ENCODE measurements around the gene LRRC9.
"Not testable (repeated sequence)": the region's sequence is repeated elsewhere in the genome, so short reads cannot be mapped to it uniquely, and the experiment has no call there.

Gene LRRC9

DNA sequence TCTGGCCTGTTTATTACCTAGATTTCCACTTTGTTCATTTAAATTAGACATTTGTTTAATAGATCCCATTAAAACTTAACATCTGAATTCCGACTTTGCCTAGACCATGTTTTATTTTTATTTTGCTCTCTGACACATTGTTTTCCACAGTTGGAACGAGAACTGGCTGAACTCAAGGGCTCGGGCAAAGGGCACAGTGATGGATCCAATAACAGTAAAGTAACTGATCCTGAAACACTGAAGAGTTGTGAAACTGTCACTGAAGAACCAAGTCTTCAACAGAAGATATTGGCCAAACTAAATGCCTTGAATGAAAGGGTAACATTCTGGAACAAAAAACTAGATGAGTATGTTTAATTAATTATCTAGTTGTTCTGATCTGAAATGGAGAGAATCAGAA is 39.7 kb downstream of the LRRC9 start:
- DNase-seq: no peak

DNA sequence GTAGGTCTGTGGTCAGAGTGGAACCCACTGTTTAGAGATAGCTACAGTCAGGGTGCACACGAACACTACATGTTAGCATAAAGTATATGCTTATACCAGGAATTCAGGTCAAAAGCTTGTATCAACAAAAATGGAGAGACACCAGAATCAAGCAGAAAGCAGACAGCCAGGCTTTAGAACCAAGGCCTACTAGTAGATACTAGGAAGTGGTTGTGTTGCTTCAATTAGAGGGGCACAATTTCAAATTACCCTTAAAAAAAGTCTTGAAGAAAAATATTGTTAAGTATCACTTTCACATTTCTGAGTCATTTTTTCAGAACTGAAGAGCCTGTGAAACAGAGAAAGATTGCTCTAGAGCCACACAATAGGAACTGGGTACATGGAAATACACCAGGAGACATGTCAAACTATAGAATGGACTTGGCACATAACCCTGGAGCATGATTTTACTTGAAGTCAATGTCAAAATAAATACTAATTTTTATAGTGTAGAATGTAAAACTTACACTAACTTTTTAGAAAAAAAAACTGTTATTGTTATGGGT is 41.6 kb downstream of the LRRC9 start:
- DNase-seq: no peak

GRCh38 chr14:59964251-59965007 is 44.5 kb downstream of the LRRC9 start:
- DNase-seq: no peak

DNA sequence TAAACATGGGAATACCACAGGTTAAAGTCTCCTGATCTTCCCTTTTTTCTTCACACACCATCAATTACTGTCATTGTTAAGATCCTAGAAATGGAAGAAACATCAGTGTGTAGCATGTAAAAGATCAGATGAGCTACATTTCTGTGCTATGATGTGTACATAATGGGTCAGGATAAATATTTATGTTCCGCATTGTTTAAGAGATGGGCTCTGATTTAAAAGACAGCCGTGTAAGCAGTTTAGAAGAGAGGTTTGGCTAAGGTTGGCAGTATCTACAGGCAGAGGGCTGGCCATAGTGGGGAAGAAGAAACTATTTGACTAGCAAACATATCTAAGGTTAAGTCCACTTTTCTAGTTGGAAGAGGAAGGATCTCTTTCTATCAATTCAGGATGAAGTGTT is 49.4 kb downstream of the LRRC9 start:
- DNase-seq: peak; percentile 3

- DNase-seq: no peak
These were observed 61.6 kb downstream of the LRRC9 start for GRCh38 chr14:59981564-59981963.

DNA sequence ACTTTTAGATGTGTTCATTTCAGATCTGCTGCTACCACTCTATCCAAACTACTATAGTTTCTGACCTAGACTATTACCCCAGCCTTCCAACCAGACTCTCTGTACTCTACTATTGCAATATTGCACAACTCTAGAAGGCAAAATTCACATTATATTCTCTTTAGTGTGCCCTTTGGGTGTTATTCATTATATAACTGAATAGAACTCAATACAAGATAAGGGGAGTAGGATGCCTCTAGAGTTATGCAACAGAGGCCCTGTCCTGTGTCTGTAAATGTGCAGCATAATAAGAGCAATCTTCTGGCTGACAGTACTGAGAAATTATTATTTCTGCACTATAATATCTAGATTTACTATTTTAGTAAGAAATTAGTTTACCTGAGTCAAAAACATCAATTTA is 63.1 kb downstream of the LRRC9 start:
- no peak for DNase-seq

DNA sequence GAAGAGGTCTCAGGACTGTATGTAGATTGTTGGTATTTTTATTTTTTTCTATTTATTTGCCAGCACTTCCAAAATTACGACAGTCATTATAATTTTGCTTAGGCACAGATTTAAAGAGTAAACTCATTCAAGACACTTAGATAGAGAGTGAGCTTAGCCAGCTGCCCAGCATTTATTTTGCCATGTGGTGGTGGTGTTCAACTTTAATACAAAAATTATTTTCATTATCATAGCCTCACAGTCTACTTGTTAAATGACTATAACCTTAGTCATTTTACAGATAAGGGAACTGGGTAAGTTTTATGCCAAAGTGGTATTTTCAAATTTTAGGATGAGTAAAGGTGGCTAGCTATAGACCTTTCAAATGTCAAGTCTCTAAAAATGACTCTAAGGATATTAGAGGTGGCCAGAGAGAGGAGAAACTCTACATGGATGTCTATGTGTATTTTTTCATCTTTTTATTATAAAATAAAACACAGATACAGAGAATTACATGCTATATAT is 66.7 kb downstream of the LRRC9 start:
- no peak for DNase-seq

DNA sequence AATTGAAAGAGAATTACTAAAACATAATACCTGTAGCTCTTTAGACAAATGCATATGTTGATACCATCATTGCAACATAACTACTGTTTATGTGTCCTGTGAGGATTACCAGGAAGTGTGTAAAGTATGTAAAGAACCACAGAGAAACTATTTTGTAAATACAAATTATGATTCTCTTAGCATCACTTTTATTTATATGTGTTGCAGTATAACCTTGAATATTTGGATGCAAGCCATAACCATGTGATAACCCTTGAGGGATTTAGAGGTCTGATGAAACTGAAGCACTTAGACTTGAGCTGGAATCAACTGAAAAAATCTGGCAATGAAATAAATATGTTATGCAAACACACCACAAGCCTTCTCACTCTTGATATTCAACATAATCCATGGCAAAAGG is 77.5 kb downstream of the LRRC9 start:
- peak; percentile 3 for DNase-seq

GRCh38 chr14:59997966-59998365 is 78.0 kb downstream of the LRRC9 start:
- no peak for DNase-seq

- DNase-seq: no peak
These were observed 78.6 kb downstream of the LRRC9 start for GRCh38 chr14:59998564-59998963.

GRCh38 chr14:60002819-60003492 is 83.0 kb downstream of the LRRC9 start:
- no peak for DNase-seq

GRCh38 chr14:60003991-60004390 is 84.0 kb downstream of the LRRC9 start:
- no peak for DNase-seq

DNA sequence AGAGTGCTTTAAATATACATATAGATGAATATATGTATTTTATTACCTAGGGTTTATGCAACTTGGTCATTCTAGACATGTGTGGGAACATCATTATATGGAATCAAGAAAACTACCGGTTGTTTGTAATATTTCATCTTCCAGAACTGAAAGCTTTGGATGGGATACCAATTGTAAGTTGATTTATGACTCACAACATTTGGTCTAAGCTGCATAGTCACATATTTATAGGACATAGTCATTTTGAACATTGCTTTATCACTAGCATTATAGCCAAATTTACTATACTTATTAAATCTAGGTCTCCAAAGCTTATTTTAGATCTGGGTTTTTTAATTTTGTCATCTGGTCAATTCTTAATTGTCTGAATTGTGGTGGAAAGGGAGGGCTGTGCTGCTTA is 88.1 kb downstream of the LRRC9 start:
- peak; percentile 8 for DNase-seq

GRCh38 chr14:60010263-60010662 is 90.3 kb downstream of the LRRC9 start:
- not testable (repeated sequence) for DNase-seq

- no peak for DNase-seq
These were observed 94.5 kb downstream of the LRRC9 start for GRCh38 chr14:60014402-60014801.

GRCh38 chr14:60021619-60022018 is 101.7 kb downstream of the LRRC9 start:
- no peak for DNase-seq

DNA sequence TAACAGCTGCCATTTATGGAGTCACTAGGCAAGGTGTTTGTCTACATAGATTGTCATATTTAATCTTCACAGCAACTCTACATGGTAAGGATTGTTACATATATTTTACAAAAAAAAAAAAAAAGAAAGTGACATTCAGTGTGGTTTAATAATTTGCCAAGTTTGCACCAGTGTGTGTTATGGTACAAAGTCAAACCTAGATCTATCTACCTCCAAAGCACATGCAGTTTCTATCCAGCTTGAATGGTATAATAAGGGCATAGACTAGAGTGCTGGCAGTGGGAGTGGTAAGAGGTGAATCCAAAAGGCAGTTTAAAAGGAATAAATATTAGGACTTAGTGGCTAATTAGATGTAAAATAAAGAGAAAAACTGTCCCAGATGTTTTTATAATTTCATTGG is 105.6 kb downstream of the LRRC9 start:
- no peak for DNase-seq

- DNase-seq: no peak
These were observed 115.2 kb downstream of the LRRC9 start for GRCh38 chr14:60035177-60035576.

- DNase-seq: not testable (repeated sequence)
These were observed 128.0 kb downstream of the LRRC9 start for GRCh38 chr14:60047976-60048375.

GRCh38 chr14:60051721-60052221 is 131.8 kb downstream of the LRRC9 start:
- peak; percentile 46 for DNase-seq

GRCh38 chr14:60058087-60058486 is 138.1 kb downstream of the LRRC9 start:
- DNase-seq: no peak

- DNase-seq: peak; percentile 12
These were observed 141.4 kb downstream of the LRRC9 start for GRCh38 chr14:60061371-60061770.

GRCh38 chr14:60064491-60065072 is 144.6 kb downstream of the LRRC9 start:
- peak; percentile 28 for DNase-seq

DNA sequence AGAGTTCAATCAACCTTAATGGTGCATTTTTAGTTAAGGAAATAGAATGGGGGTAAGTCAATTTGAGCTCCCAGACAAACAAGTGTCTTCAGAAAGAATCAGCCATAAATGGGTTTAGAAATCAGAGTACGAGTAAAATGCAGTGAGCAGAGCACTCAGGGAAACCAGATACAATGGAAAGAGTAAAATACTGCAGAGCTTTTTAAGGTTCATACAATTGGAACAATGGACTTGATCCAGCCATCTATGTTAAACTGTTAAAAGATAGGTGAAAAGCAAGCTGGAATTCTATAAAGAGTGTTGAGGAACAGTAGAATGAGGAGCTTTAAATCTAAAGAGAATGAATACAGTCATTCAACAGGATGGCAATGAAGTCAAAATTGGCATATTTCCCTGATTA is 147.9 kb downstream of the LRRC9 start:
- DNase-seq: no peak

Measured in fibroblast of skin of right biceps (primary cell).